BJ (cell line): ENCODE measurements around the gene SCO1. TPM values are rescaled to one million over a fixed set of nuclear protein-coding genes. Genes with fewer than 3 reads are reported as not detected.
A peak's percentile ranks its signal among the peaks of the same experiment; 100 is the strongest.

ENCODE experiments used
- CTCF ChIA-PET: fragments of 350-600 bp; formaldehyde crosslinking; extraction: SDS; loops from one replicate; lab custom pipeline; 2021; ENCODE audit warnings: antibody characterized with exemption, inconsistent platforms; lab: Yijun Ruan, JAX
- POLR2A ChIA-PET: fragments of 300-600 bp; sonication (Branson Sonifier 250); formaldehyde crosslinking; extraction: SDS; loops from one replicate; lab custom pipeline; 2021; ENCODE audit warnings: antibody characterized with exemption; lab: Charles Lee
- DNase-seq: peaks from one replicate; pipeline ENCODE4 v3.0.0-alpha.2; 2011; ENCODE audit warnings: low read depth
- H3K27me3 ChIP-seq: 2 replicates; pipeline ENCODE4 v1.6.0; 2011; ENCODE audit warnings: low read length; ENCODE audit not compliant: control insufficient read depth, insufficient read depth
- H3K36me3 ChIP-seq: 2 replicates; pipeline ENCODE4 v1.5.1; 2011; ENCODE audit warnings: low read length; ENCODE audit not compliant: control insufficient read depth, insufficient read depth
- H3K4me3 ChIP-seq: 2 replicates; pipeline ENCODE4 v1.5.1; 2011; ENCODE audit warnings: low read depth, mild to moderate bottlenecking, control low read depth, low read length
- CTCF ChIP-seq: IDR thresholded peaks from 2 replicates; pipeline ENCODE4 v1.5.1; 2011; ENCODE audit warnings: low read depth, mild to moderate bottlenecking, control low read depth, inconsistent platforms, low read length, moderate library complexity; ENCODE audit not compliant: insufficient read depth
- polyA minus RNA-seq: library from RNA; depleted of rRNA, polyadenylated mRNA; stranded (reverse); fragments of >200 nt; gene quantifications from 2 replicates; pipeline ENCODE4 v1.2.3, GENCODE V29; 2011; rRNA and poly(A)+ RNA removed
- polyA plus RNA-seq: library from polyadenylated mRNA; depleted of rRNA; stranded (reverse); fragments of >200 nt; gene quantifications from 2 replicates; pipeline ENCODE4 v1.2.3, GENCODE V29; 2011; rRNA removed

The SCO1 gene
- polyA plus RNA-seq: 21.7 and 31.1 TPM in 2 replicates
- polyA minus RNA-seq: 7.3 and 8.6 TPM in 2 replicates

- DNase-seq: peak; percentile 60
- Histone ChIP-seq H3K4me3 (peak within 1 kb of the TSS; percentile 97), H3K36me3 (peaks cover 2% of the 10 kb centered on the region), H3K27me3 (no peaks in the 10 kb centered on the region)
- TF ChIP-seq CTCF: peak; percentile 60
- ChIA-PET CTCF (interaction anchor here (1.0 to 2.9 kb wide), 2 partner anchors 13 to 17 kb away, joined by 3 to 13 read pairs; no protein-coding TSS in a partner anchor), POLR2A (no interaction called here)
Observed at GRCh38 chr17:10697092-10698081, at the start of gene SCO1, which contains the start of gene ADPRM. Gene SCO1, minus strand, starts transcription at chr17:10697533. Its CDS starts 26 bp downstream, at chr17:10697507. Gene ADPRM, plus strand, starts transcription at chr17:10697594. Its CDS starts 7,333 bp downstream, at chr17:10704927.

- Histone ChIP-seq H3K4me3 (no peak overlapping the region), H3K27me3 (peaks cover 4% of the 10 kb centered on the region), H3K36me3 (no peaks in the 10 kb centered on the region)
- ChIA-PET CTCF (interaction anchor here (1.7 kb wide), 1 partner anchor 8 kb away, joined by 5 read pairs; no protein-coding TSS in a partner anchor), POLR2A (no interaction called here)
- no peak for TF ChIP-seq CTCF
- DNase-seq: no peak
Observed at GRCh38 chr17:10745231-10745630, 47.9 kb upstream of the SCO1 start.

DNA sequence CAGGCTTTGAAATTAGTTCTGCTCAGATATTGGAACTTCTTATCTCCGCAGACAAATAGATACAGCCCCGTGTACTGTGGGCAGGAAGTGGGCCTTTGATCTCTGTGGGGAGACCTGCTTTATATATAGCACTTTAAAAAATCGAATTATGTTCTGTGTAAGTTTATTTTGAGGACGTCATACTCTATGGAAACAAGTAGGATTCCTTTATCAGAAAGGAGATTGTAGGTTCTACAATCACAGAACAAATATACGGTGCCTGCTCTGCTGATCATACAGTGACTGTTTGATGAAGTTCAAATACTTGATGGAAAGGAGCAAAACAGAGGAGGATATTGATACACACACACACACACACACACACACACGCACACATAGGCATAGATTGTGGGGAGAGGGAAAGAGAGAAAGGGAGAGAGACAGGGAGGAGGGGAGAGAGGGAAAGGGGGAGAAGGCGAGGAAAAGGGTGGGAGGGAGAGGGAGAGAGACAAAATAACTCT is 47.2 kb upstream of the SCO1 start:
- Histone ChIP-seq H3K36me3 (no peaks in the 10 kb centered on the region), H3K27me3 (peaks cover 4% of the 10 kb centered on the region), H3K4me3 (no peak overlapping the region)
- CTCF ChIA-PET: interaction anchor here (1.7 kb wide), 1 partner anchor 7 kb away, joined by 5 read pairs; no protein-coding TSS in a partner anchor
- POLR2A ChIA-PET: no interaction called here
- no peak for DNase-seq
- TF ChIP-seq CTCF: no peak

DNA sequence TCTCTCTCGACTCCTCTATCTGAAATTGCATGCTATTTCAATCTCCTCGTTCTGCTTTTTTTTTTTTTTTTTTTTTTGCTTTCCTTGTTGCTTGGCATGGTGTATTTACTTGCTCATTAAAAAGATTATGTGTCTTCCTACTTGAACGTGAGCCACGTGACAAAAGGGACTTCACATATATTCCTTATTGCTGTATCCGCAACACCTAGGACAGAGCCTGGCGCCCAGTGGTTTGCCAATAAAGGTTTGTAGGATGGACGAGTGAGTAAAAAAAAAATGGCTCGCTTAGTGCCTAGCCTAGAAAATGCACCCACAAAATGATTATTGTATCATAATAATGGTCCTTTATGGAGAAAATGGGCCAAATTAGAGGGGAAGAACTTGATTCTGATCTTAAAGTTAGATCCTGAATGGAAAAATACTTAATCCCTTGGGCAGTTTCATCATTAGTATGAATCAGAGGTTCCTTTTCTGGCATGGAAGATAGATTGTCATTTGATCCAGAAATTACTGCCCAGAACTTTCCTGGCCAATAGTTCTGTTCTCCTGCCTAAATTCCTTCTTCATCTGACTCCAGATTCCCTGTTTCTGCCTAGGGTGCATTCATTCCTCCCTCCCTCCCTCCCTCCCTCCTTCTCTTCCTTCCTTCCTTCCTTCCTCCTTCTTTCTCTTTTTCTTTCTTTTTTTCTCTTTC is 46.1 kb upstream of the SCO1 start:
- Histone ChIP-seq H3K4me3 (no peak overlapping the region), H3K27me3 (peaks cover 4% of the 10 kb centered on the region; the same call in 1 of the 2 replicates), H3K36me3 (no peaks in the 10 kb centered on the region)
- TF ChIP-seq CTCF: no peak
- POLR2A ChIA-PET: no interaction called here
- CTCF ChIA-PET: no interaction called here
- no peak for DNase-seq
